Endometrium (tissue), 2 donors: ENCODE data around the gene LRRC4B.

Source experiments
- FAIRE-seq: peaks from 2 replicates; lab custom pipeline; 2012; peaks lifted over from hg19 to GRCh38; lab: Jason Lieb, UNC
- donor health status: control.
- donor health status: control.

Gene LRRC4B

GRCh38 chr19:50569938-50570540, 1.8 kb upstream of the LRRC4B start:
- FAIRE-seq = no peak

GRCh38 chr19:50568728-50569698, 778 bp upstream of the LRRC4B start:
- no peak for FAIRE-seq

GRCh38 chr19:50567052-50567841, 988 bp downstream of the LRRC4B start:
- no peak for FAIRE-seq

- no peak for FAIRE-seq
Observed at GRCh38 chr19:50565984-50566903, 2.0 kb downstream of the LRRC4B start.

- no peak for FAIRE-seq
Observed at GRCh38 chr19:50564229-50565105, 3.8 kb downstream of the LRRC4B start.

- FAIRE-seq = no peak
Observed at GRCh38 chr19:50563597-50563996, 4.6 kb downstream of the LRRC4B start.

GRCh38 chr19:50562996-50563395, 5.2 kb downstream of the LRRC4B start:
- FAIRE-seq = no peak

GRCh38 chr19:50562329-50562728, 5.9 kb downstream of the LRRC4B start:
- FAIRE-seq = no peak

- no peak for FAIRE-seq
Observed at GRCh38 chr19:50559636-50560035, 8.6 kb downstream of the LRRC4B start.

- FAIRE-seq = no peak
Observed at GRCh38 chr19:50558449-50558848, 9.8 kb downstream of the LRRC4B start.

GRCh38 chr19:50558039-50558438, 10.2 kb downstream of the LRRC4B start:
- no peak for FAIRE-seq

- no peak for FAIRE-seq
Observed at GRCh38 chr19:50557009-50557613, 11.1 kb downstream of the LRRC4B start.

- FAIRE-seq = no peak
Observed at GRCh38 chr19:50556282-50557008, 11.8 kb downstream of the LRRC4B start.

- FAIRE-seq = no peak
Observed at GRCh38 chr19:50555450-50556281, 12.6 kb downstream of the LRRC4B start.

- FAIRE-seq = no peak
Observed at GRCh38 chr19:50555033-50555432, 13.2 kb downstream of the LRRC4B start.

GRCh38 chr19:50554212-50554611, 14.0 kb downstream of the LRRC4B start:
- FAIRE-seq = no peak

GRCh38 chr19:50553134-50553703, 15.0 kb downstream of the LRRC4B start:
- no peak for FAIRE-seq

GRCh38 chr19:50552540-50552939, 15.7 kb downstream of the LRRC4B start:
- no peak for FAIRE-seq
